H9 (cell line): ENCODE results near the gene GPR137. TPM values are rescaled to one million over a fixed set of nuclear protein-coding genes. Genes with fewer than 3 reads are reported as not detected.

Experiments
- DNase-seq: peaks from one replicate; pipeline ENCODE4 v3.0.0-alpha.2; 2017
- H2AFZ ChIP-seq: one replicate; pipeline ENCODE4 v1.6.1; 2013; ENCODE audit warnings: mild to moderate bottlenecking, low read length, control low read depth, moderate library complexity
- H2AK5ac ChIP-seq: 2 replicates; pipeline ENCODE4 v1.6.1; 2013; ENCODE audit warnings: low read length, control low read depth, mixed read lengths; ENCODE audit not compliant: insufficient read length
- H2BK120ac ChIP-seq: one replicate; pipeline ENCODE4 v1.6.1; 2013; ENCODE audit warnings: low read depth, mild to moderate bottlenecking, low read length, control low read depth, inconsistent platforms; ENCODE audit not compliant: poor library complexity, severe bottlenecking
- H2BK12ac ChIP-seq: 2 replicates; pipeline ENCODE4 v1.6.1; 2013; ENCODE audit warnings: low read length, control low read depth, mixed read lengths, low read depth; ENCODE audit not compliant: insufficient read length
- H2BK15ac ChIP-seq: 2 replicates; pipeline ENCODE4 v1.6.1; 2013; ENCODE audit warnings: low read depth, low read length, control low read depth
- H2BK20ac ChIP-seq: one replicate; pipeline ENCODE4 v1.6.1; 2013; ENCODE audit warnings: low read depth, mild to moderate bottlenecking, low read length, control low read depth, inconsistent platforms; ENCODE audit not compliant: poor library complexity, severe bottlenecking
- H2BK5ac ChIP-seq: 2 replicates; pipeline ENCODE4 v1.6.1; 2013; ENCODE audit warnings: low read length, control low read depth, mixed read lengths; ENCODE audit not compliant: insufficient read length
- H3K14ac ChIP-seq: 2 replicates; pipeline ENCODE4 v1.6.1; 2013; ENCODE audit warnings: low read length, control low read depth; ENCODE audit not compliant: insufficient read depth
- H3K18ac ChIP-seq: 2 replicates; pipeline ENCODE4 v1.6.1; 2013; ENCODE audit warnings: low read depth, mild to moderate bottlenecking, mixed read lengths, low read length, control low read depth; ENCODE audit not compliant: insufficient read length
- H3K23ac ChIP-seq: 2 replicates; pipeline ENCODE4 v1.6.1; 2013; ENCODE audit warnings: low read length, control low read depth, mixed read lengths, low read depth; ENCODE audit not compliant: insufficient read length
- H3K23me2 ChIP-seq: 2 replicates; pipeline ENCODE4 v1.6.1; 2013; ENCODE audit warnings: low read depth, mild to moderate bottlenecking, mixed read lengths, low read length, control low read depth; ENCODE audit not compliant: insufficient read length, poor library complexity, severe bottlenecking
- H3K27ac ChIP-seq: 2 replicates; pipeline ENCODE4 v1.5.1; 2013; ENCODE audit warnings: low read length, control low read depth, mixed read lengths, low read depth; ENCODE audit not compliant: insufficient read length
- H3K27me3 ChIP-seq: 2 replicates; pipeline ENCODE4 v1.6.1; 2013; ENCODE audit warnings: low read length, control low read depth, inconsistent platforms; ENCODE audit not compliant: insufficient read depth
- H3K4ac ChIP-seq: 2 replicates; pipeline ENCODE4 v1.6.1; 2013; ENCODE audit warnings: low read depth, mild to moderate bottlenecking, control low read depth, inconsistent platforms, low read length, moderate library complexity
- H3K4me1 ChIP-seq: 2 replicates; pipeline ENCODE4 v1.6.1; 2013; ENCODE audit warnings: low read length, control low read depth, inconsistent platforms; ENCODE audit not compliant: insufficient read depth
- H3K4me2 ChIP-seq: 2 replicates; pipeline ENCODE4 v1.6.1; 2013; ENCODE audit warnings: low read length, control low read depth, mixed read lengths; ENCODE audit not compliant: insufficient read length, insufficient read depth
- H3K56ac ChIP-seq: 2 replicates; pipeline ENCODE4 v1.6.1; 2013; ENCODE audit warnings: low read depth, mild to moderate bottlenecking, mixed read lengths, low read length, control low read depth; ENCODE audit not compliant: insufficient read length
- H3K79me1 ChIP-seq: 2 replicates; pipeline ENCODE4 v1.6.1; 2013; ENCODE audit warnings: low read depth, mild to moderate bottlenecking, moderate library complexity, low read length, control low read depth, inconsistent platforms; ENCODE audit not compliant: insufficient read depth, poor library complexity, severe bottlenecking
- H3K79me2 ChIP-seq: 2 replicates; pipeline ENCODE4 v1.6.1; 2013; ENCODE audit warnings: low read length, control low read depth, inconsistent platforms; ENCODE audit not compliant: insufficient read depth
- H3K9ac ChIP-seq: 2 replicates; pipeline ENCODE4 v1.6.1; 2013; ENCODE audit warnings: low read length, control low read depth, mixed read lengths; ENCODE audit not compliant: insufficient read length; ENCODE audit errors: extremely low read depth
- H3K9me3 ChIP-seq: one replicate; pipeline ENCODE4 v1.6.1; 2013; ENCODE audit warnings: low read depth, low read length, inconsistent platforms; ENCODE audit not compliant: control insufficient read depth
- H3T11ph ChIP-seq: one replicate; pipeline ENCODE4 v1.6.1; 2013; ENCODE audit warnings: mild to moderate bottlenecking, low read length, control low read depth, inconsistent platforms
- H4K20me1 ChIP-seq: one replicate; pipeline ENCODE4 v1.6.1; 2013; ENCODE audit not compliant: control insufficient read depth, insufficient read length, insufficient read depth
- H4K5ac ChIP-seq: 2 replicates; pipeline ENCODE4 v1.6.1; 2013; ENCODE audit warnings: low read depth, mild to moderate bottlenecking, mixed read lengths, low read length, control low read depth; ENCODE audit not compliant: insufficient read length
- H4K8ac ChIP-seq: replicated peaks from 2 replicates; pipeline ENCODE4 v1.6.1; 2013; ENCODE audit warnings: low read length, control low read depth, mixed read lengths, low read depth; ENCODE audit not compliant: insufficient read length
- H4K91ac ChIP-seq: 2 replicates; pipeline ENCODE4 v1.6.1; 2013; ENCODE audit warnings: low read depth, mild to moderate bottlenecking, moderate library complexity, mixed read lengths, low read length, control low read depth; ENCODE audit not compliant: insufficient read length
- H3K27ac Mint-ChIP-seq, 3 experiments: 2 replicates in 2 of 3; 3 replicates in 1 of 3; pipeline ENCODE4 v1.8.0; 2020 to 2021; ENCODE audit warnings: mixed read lengths in 3 of 3, mild to moderate bottlenecking in 1 of 3, moderate library complexity in 1 of 3
- H3K27me3 Mint-ChIP-seq: 2 replicates; pipeline ENCODE4 v1.8.0; 2021; ENCODE audit warnings: low read depth, mild to moderate bottlenecking, moderate library complexity, mixed read lengths
- H3K36me3 Mint-ChIP-seq, 3 experiments: 2 replicates in 2 of 3; 3 replicates in 1 of 3; pipeline ENCODE4 v1.8.0; 2020 to 2021; ENCODE audit warnings: low read depth in 3 of 3, mixed read lengths in 3 of 3; ENCODE audit not compliant: insufficient read depth in 1 of 3
- H3K4me1 Mint-ChIP-seq, 2 experiments: 2 replicates each; pipeline ENCODE4 v1.8.0; 2020; ENCODE audit warnings: mixed read lengths in 2 of 2
- H3K4me3 Mint-ChIP-seq, 2 experiments: 2 replicates in 1 of 2; 3 replicates in 1 of 2; pipeline ENCODE4 v1.8.0; 2020 to 2021; ENCODE audit warnings: mild to moderate bottlenecking in 2 of 2, mixed read lengths in 2 of 2, moderate library complexity in 1 of 2
- H3K9me3 Mint-ChIP-seq, 2 experiments: 2 replicates in 1 of 2; 3 replicates in 1 of 2; pipeline ENCODE4 v1.8.0; 2020; ENCODE audit warnings: mild to moderate bottlenecking in 2 of 2, mixed read lengths in 2 of 2, moderate library complexity in 1 of 2
- whole genome bisulfite sequencing: extraction: QIAGEN DNeasy Blood & Tissue Kit; methylation state at CpG from one replicate; pipeline ENCODE4 v1.1.7; 2013; ENCODE audit warnings: missing lambda C conversion rate, low lambda C conversion rate, mixed read lengths; ENCODE audit not compliant: insufficient read length; ENCODE audit errors: extremely low coverage; 5-methylcytosine and 5-hydroxymethylcytosine counted together
- total RNA-seq: library from RNA; stranded (reverse); gene quantifications from 2 replicates; pipeline ENCODE4 v1.2.1, GENCODE V29; 2021
- TF ChIP-seq, protein P1 (sequence below): fragments of 200-600 bp; sonication (generic); conservative IDR thresholded peaks from 3 replicates; pipeline ENCODE4 v1.8.0; 2021; ENCODE audit warnings: antibody characterized with exemption, mild to moderate bottlenecking

The GPR137 gene
- total RNA-seq, 1 experiment from 2014 or later: 39.6 TPM

DNA sequence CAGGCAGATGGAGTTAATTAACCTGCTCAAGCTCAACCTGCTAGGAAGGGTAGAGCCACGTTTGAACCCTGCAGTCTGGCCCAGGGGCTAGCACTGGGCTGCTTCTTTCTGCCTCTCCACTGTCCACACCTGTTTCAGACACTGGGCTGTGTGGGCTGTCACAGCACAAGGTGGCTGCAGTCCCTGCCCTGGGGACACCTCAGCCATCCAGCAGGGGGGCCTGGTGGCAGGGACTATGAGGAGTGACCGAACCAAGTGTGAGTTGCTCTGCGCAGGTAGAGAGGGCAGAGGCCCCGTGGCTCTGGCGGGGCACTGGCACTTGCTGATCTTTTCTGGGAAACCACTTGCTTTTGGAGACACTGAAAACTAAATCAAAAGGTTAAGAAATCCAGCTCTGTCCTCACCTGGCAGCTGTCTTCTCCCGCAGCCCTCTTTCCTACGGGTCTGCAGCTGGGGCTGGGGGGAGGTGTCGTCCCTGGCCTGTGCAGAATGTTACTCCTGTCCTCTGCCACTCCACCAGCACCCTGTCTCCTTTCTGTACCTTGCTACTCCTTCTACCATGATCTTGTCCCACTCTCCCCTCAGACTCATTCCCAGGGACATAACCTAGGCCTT is 7.0 kb upstream of the GPR137 start:
- Histone ChIP-seq H3K79me1 (no peaks in the 10 kb centered on the region), H2BK12ac (no peak overlapping the region), H4K5ac (no peak overlapping the region), H3K27me3 (no peaks in the 10 kb centered on the region), H4K20me1 (no peaks in the 10 kb centered on the region), H3T11ph (no peak overlapping the region), H2BK5ac (no peak overlapping the region), H2BK120ac (no peak overlapping the region), H3K27ac (no peak overlapping the region), H3K18ac (no peak overlapping the region), H3K9me3 (no peaks in the 10 kb centered on the region), H3K4ac (no peak overlapping the region), H2AK5ac (no peak overlapping the region), H2AFZ (no peak overlapping the region), H4K91ac (no peak overlapping the region), H3K23ac (no peak overlapping the region), H3K4me1 (no peaks in the 10 kb centered on the region), H4K8ac (no peak overlapping the region), H3K9ac (no peak overlapping the region), H3K56ac (no peak overlapping the region), H3K79me2 (no peaks in the 10 kb centered on the region), H3K14ac (no peak overlapping the region), H2BK15ac (no peak overlapping the region), H3K4me2 (no peak overlapping the region), H3K23me2 (no peaks in the 10 kb centered on the region), H2BK20ac (no peak overlapping the region)
- Mint-ChIP-seq H3K27ac (peak overlapping the region in 1 of 3 experiments; percentile 62; a peak in 2 of 7 replicates), H3K4me1 (peaks cover 6 to 10% of the 10 kb centered on the region in 2 experiments; a peak in 3 of 4 replicates), H3K9me3 (no peaks in the 10 kb centered on the region), H3K4me3 (no peak overlapping the region), H3K36me3 (peaks cover 0 to 24% (median 22%) of the 10 kb centered on the region in 3 experiments; a peak in 5 of 7 replicates), H3K27me3 (no peaks in the 10 kb centered on the region; the same call in none of the 2 replicates)
- DNase-seq: no peak
- no CpG with 5 or more reads among the region's 8 CpGs for WGBS
- TF ChIP-seq, protein P1, sequence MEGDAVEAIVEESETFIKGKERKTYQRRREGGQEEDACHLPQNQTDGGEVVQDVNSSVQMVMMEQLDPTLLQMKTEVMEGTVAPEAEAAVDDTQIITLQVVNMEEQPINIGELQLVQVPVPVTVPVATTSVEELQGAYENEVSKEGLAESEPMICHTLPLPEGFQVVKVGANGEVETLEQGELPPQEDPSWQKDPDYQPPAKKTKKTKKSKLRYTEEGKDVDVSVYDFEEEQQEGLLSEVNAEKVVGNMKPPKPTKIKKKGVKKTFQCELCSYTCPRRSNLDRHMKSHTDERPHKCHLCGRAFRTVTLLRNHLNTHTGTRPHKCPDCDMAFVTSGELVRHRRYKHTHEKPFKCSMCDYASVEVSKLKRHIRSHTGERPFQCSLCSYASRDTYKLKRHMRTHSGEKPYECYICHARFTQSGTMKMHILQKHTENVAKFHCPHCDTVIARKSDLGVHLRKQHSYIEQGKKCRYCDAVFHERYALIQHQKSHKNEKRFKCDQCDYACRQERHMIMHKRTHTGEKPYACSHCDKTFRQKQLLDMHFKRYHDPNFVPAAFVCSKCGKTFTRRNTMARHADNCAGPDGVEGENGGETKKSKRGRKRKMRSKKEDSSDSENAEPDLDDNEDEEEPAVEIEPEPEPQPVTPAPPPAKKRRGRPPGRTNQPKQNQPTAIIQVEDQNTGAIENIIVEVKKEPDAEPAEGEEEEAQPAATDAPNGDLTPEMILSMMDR: no peak
